Urinary bladder (tissue), 4 donors: ENCODE results near the gene ZC3H12C. TPM values are rescaled to one million over a fixed set of nuclear protein-coding genes. Genes with fewer than 3 reads are reported as not detected.

ENCODE experiments used
- DNase-seq: peaks from one replicate; pipeline ENCODE4 v3.0.0-alpha.2; 2015; ENCODE audit errors: extremely low spot score
- H3K27ac ChIP-seq: one replicate; pipeline ENCODE4 v1.5.1; 2013; ENCODE audit warnings: low read depth, mild to moderate bottlenecking, moderate library complexity
- H3K36me3 ChIP-seq: one replicate; pipeline ENCODE4 v1.6.1; 2013; ENCODE audit warnings: mild to moderate bottlenecking, moderate library complexity; ENCODE audit not compliant: insufficient read depth
- H3K4me1 ChIP-seq: one replicate; pipeline ENCODE4 v1.6.1; 2013; ENCODE audit warnings: mild to moderate bottlenecking, moderate library complexity; ENCODE audit not compliant: insufficient read depth
- H3K4me3 ChIP-seq: one replicate; pipeline ENCODE4 v1.5.1; 2013; ENCODE audit warnings: low read depth, low read length
- WGBS: extraction: QIAGEN DNeasy Blood & Tissue Kit; methylation state at CpG from one replicate; pipeline ENCODE4 v1.1.7; 2013; 5-methylcytosine and 5-hydroxymethylcytosine counted together
- polyA plus RNA-seq: library from polyadenylated mRNA; stranded (reverse); fragments of 200-250 nt; gene quantifications from one replicate; pipeline ENCODE4 v1.2.3, GENCODE V29; 2013
- total RNA-seq: library from RNA; depleted of rRNA; stranded (reverse); fragments of >200 nt; gene quantifications from one replicate; pipeline ENCODE4 v1.2.3, GENCODE V29; 2014
- donor health status: healthy with polysubstance abuse.
- donor health status: healthy.

Gene ZC3H12C
- total and polyA plus RNA-seq, 2 donors, result 4.2 to 19.7 TPM

DNA sequence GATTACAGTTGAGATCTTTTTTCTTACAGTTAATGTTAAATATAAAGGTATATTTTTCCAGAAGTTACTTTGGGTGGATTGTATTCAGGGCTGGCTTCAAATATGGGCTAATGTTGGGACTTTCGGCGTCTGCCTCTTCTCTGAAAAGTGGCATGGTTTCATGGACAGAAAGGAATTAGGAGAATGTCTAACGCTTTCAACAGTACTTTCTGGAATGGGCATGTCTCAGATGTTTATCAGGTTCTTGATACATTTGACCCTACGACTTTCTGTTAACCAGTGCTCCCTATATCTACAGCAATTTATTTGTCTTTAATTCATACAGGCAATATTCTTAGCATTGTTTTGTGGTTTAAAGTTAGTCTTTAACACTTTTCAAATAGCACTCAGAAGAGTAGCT lies 33.7 kb downstream of the ZC3H12C start:
- H3K36me3 ChIP-seq, result no peaks in the 10 kb centered on the region
- no peak for DNase-seq
- 77% methylated on average over 4 of the region's 4 CpGs for WGBS
- H3K4me1 ChIP-seq, result no peaks in the 10 kb centered on the region
- H3K27ac ChIP-seq, result no peak overlapping the region
- no peak overlapping the region for H3K4me3 ChIP-seq

DNA sequence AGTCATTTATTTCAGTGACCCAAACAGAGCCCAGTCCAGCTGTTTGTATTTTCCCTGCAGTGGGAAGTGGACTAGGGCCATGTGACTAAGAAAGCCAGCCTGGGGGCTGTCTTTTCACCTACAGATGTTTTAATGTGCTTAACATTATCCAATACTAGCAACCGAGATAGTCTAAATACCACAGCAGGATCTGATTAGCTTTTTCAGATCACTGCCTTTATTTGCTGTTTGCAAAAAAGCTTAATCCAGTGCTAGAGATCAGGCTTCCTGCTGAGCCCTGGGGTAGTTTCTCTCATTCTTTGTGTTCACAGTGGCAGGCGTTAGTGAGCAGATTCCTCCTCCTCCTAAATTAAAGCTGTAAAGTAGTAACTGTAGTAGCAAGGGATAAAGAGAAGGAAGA lies 35.0 kb downstream of the ZC3H12C start:
- Histone ChIP-seq H3K4me3 (no peak overlapping the region), H3K27ac (no peak overlapping the region), H3K36me3 (no peaks in the 10 kb centered on the region), H3K4me1 (no peaks in the 10 kb centered on the region)
- DNase-seq, result no peak
- WGBS, result 29% methylated on average over 2 of the region's 2 CpGs

- Histone ChIP-seq H3K36me3 (no peaks in the 10 kb centered on the region), H3K4me3 (no peak overlapping the region), H3K4me1 (no peaks in the 10 kb centered on the region), H3K27ac (no peak overlapping the region)
- DNase-seq, result no peak
- 72% methylated on average over 10 of the region's 10 CpGs for WGBS
Observed at GRCh38 chr11:110130642-110131238, 37.5 kb downstream of the ZC3H12C start.

- no peak for DNase-seq
- 85% methylated on average over 6 of the region's 6 CpGs for WGBS
- no peaks in the 10 kb centered on the region for H3K4me1 ChIP-seq
Observed at GRCh38 chr11:110131386-110132123, 38.4 kb downstream of the ZC3H12C start.

GRCh38 chr11:110133160-110133559 lies 40.0 kb downstream of the ZC3H12C start:
- DNase-seq, result no peak
- Histone ChIP-seq H3K4me3 (no peak overlapping the region), H3K36me3 (no peaks in the 10 kb centered on the region), H3K4me1 (no peaks in the 10 kb centered on the region), H3K27ac (no peak overlapping the region)
- 91% methylated on average over 2 of the region's 2 CpGs for WGBS

More at GRCh38 chr11:110131386-110132123, 38.4 kb downstream of the ZC3H12C start:
- Histone ChIP-seq H3K4me3 (no peak overlapping the region), H3K27ac (no peak overlapping the region), H3K36me3 (no peaks in the 10 kb centered on the region)

GRCh38 chr11:110134110-110134509 lies 40.9 kb downstream of the ZC3H12C start:
- Histone ChIP-seq H3K27ac (no peak overlapping the region), H3K36me3 (no peaks in the 10 kb centered on the region), H3K4me3 (no peak overlapping the region), H3K4me1 (no peaks in the 10 kb centered on the region)
- WGBS, result 72% methylated on average over 6 of the region's 6 CpGs
- DNase-seq, result no peak

DNA sequence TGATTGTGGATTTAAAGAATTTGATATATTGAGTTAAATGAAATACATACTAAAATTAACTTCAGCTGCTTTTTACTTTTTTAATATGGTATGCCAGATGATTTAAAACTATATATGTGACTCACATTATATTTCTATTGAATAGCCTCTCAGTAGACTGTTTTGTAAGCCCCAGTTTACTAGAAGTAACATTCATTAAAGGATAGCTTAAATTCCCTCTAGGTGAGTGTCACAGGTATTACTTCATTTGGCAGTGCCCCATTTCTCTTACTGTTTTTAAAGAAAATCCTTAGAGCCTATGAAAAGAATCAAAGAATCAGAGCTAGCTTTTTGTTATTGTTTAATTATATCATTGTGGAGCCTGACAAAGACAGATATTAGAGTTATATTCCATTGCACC lies 48.6 kb downstream of the ZC3H12C start:
- H3K27ac ChIP-seq, result no peak overlapping the region
- no peak overlapping the region for H3K4me3 ChIP-seq
- H3K4me1 ChIP-seq, result no peaks in the 10 kb centered on the region

GRCh38 chr11:110147962-110148709 lies 54.9 kb downstream of the ZC3H12C start:
- Histone ChIP-seq H3K4me3 (no peak overlapping the region), H3K4me1 (no peaks in the 10 kb centered on the region), H3K27ac (no peak overlapping the region), H3K36me3 (no peaks in the 10 kb centered on the region)
- 47% methylated on average over 3 of the region's 3 CpGs for WGBS
- DNase-seq, result no peak

More for the DNA sequence above, 48.6 kb downstream of the ZC3H12C start:
- H3K36me3 ChIP-seq, result no peaks in the 10 kb centered on the region
- no peak for DNase-seq

- no peak overlapping the region for H3K27ac ChIP-seq
- no peaks in the 10 kb centered on the region for H3K36me3 ChIP-seq
- 66% methylated on average over 9 of the region's 9 CpGs for WGBS
- H3K4me1 ChIP-seq, result no peaks in the 10 kb centered on the region
- no peak for DNase-seq
- no peak overlapping the region for H3K4me3 ChIP-seq
Observed at GRCh38 chr11:110148775-110149744, 55.9 kb downstream of the ZC3H12C start.

DNA sequence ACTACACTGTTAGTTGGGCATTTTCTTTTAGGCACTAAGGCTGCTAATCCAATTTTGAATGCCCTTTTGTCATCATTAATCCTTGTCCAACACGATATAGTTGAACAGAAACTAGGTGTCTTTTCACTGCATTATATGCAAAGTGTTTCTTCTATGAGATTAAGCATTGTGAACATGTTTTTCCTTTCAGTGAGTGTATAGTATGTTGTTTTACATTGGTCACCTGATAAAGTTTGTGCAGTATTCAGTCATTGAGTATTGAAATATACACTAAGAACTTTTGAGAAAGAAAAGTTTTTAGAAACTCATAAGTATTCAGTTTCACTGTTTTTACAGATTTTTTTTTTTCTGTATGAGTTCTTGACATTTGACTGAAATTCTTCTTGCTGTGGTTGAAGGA lies 59.0 kb downstream of the ZC3H12C start:
- H3K27ac ChIP-seq, result no peak overlapping the region
- H3K4me3 ChIP-seq, result no peak overlapping the region
- WGBS, result 62% methylated on average over 1 of the region's 1 CpG
- no peaks in the 10 kb centered on the region for H3K4me1 ChIP-seq
- H3K36me3 ChIP-seq, result no peaks in the 10 kb centered on the region
- no peak for DNase-seq

GRCh38 chr11:110153474-110153873 lies 60.3 kb downstream of the ZC3H12C start:
- no peak for DNase-seq
- no peaks in the 10 kb centered on the region for H3K4me1 ChIP-seq
- no peaks in the 10 kb centered on the region for H3K36me3 ChIP-seq
- H3K4me3 ChIP-seq, result no peak overlapping the region
- no peak overlapping the region for H3K27ac ChIP-seq

DNA sequence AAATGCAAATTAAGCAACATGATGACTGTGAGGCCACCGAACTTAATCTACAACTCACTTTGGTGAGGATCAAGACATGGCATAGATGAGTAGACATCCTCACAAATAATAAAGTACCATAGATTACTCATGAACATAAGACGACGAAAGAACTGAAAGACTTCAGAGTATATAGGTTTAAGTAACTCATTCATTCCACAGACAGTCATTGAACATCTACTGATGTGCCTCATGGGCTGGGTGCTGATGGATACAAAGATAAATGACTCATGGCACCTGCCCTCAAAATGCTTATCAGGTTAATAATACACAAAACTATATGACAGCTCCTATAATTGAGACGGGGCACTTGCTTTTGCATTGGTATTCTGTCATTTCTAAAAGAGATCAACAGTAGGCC lies 63.3 kb downstream of the ZC3H12C start:
- DNase-seq, result no peak
- Histone ChIP-seq H3K36me3 (no peaks in the 10 kb centered on the region), H3K4me1 (no peaks in the 10 kb centered on the region), H3K27ac (no peak overlapping the region), H3K4me3 (no peak overlapping the region)
- WGBS, result 93% methylated on average over 4 of the region's 4 CpGs
